K562 (cell line): ENCODE data around the gene LRRC74B. TPM values are rescaled to one million over a fixed set of nuclear protein-coding genes. Genes with fewer than 3 reads are reported as not detected.

Source experiments
- CHD2 ChIP-seq: IDR thresholded peaks from 2 replicates; pipeline ENCODE4 v1.6.1; 2011; ENCODE audit warnings: low read depth, low read length
- CSDE1 ChIP-seq, 2 experiments: fragments of 450-650 bp; IDR thresholded peaks; 2 replicates each; pipeline ENCODE4 v1.6.1; 2016; ENCODE audit warnings: mild to moderate bottlenecking in 1 of 2
- CXXC5 ChIP-seq: fragments of 250-450 bp; sonication (Bioruptor Pico); IDR thresholded peaks from 2 replicates; pipeline ENCODE4 v1.8.0; 2022; ENCODE audit warnings: inconsistent platforms, mild to moderate bottlenecking, moderate library complexity
- E2F4 ChIP-seq: sonication (generic); formaldehyde crosslinking; IDR thresholded peaks from 2 replicates; pipeline ENCODE4 v1.8.0; 2022; ENCODE audit warnings: mild to moderate bottlenecking, low read depth, missing genetic modification reagents
- ETS2 ChIP-seq: IDR thresholded peaks from 2 replicates; pipeline ENCODE4 v1.6.1; 2016; ENCODE audit warnings: borderline replicate concordance, missing genetic modification characterization, mild to moderate bottlenecking, moderate library complexity, missing compliant biosample characterization; ENCODE audit not compliant: poor library complexity, severe bottlenecking
- HDAC1 ChIP-seq, 2 experiments: fragments of 450-650 bp; IDR thresholded peaks; 2 replicates each; pipeline ENCODE4 v1.6.1; 2016 to 2017; ENCODE audit warnings: inconsistent platforms in 1 of 2, mild to moderate bottlenecking in 1 of 2, moderate library complexity in 1 of 2
- IRF9 ChIP-seq: fragments of 450-650 bp; IDR thresholded peaks from 2 replicates; pipeline ENCODE4 v1.6.1; 2016; ENCODE audit warnings: missing biosample characterization, missing genetic modification characterization
- KAT2B ChIP-seq: IDR thresholded peaks from one replicate; pipeline ENCODE4 v1.6.1; 2012; ENCODE audit warnings: low read depth, mild to moderate bottlenecking, control low read depth, inconsistent platforms, low read length, moderate library complexity
- PCBP1 ChIP-seq: fragments of 200-400 bp; formaldehyde crosslinking; IDR thresholded peaks from 2 replicates; pipeline ENCODE4 v1.6.1; 2018; ENCODE audit warnings: mild to moderate bottlenecking, low read depth, low read length; ENCODE audit not compliant: poor library complexity, severe bottlenecking
- PTBP1 ChIP-seq: fragments of 200-400 bp; formaldehyde crosslinking; IDR thresholded peaks from 2 replicates; pipeline ENCODE4 v1.6.1; 2017; ENCODE audit warnings: low read depth, low read length
- SMAD3 ChIP-seq: fragments of 450-650 bp; formaldehyde crosslinking; conservative IDR thresholded peaks from 2 replicates; pipeline ENCODE4 v1.4.0; 2020; ENCODE audit warnings: mild to moderate bottlenecking
- ZKSCAN1 ChIP-seq: fragments of 150-350 bp; IDR thresholded peaks from 2 replicates; pipeline ENCODE4 v1.6.1; 2016; ENCODE audit warnings: low read depth, low read length
- ZNF134 ChIP-seq: fragments of 250-450 bp; sonication (Bioruptor Pico); conservative IDR thresholded peaks from 2 replicates; pipeline ENCODE4 v1.4.0; 2020
- ZNF140 ChIP-seq: fragments of 250-450 bp; sonication (Bioruptor Pico); IDR thresholded peaks from 2 replicates; pipeline ENCODE4 v1.8.0; 2021; ENCODE audit warnings: moderate library complexity, mild to moderate bottlenecking, inconsistent platforms
- polyA plus RNA-seq, 8 experiments: library from polyadenylated mRNA; depleted of rRNA in 4 of 8; stranded (reverse) in 5 of 8; unstranded in 3 of 8; fragments of >200 nt; fragmentation: Nextera tagmentation in 2 of 8; fragmentation: Illumina TruSeq in 1 of 8; extraction: Ambion mirVana in 2 of 8; extraction: Trizol in 1 of 8; gene quantifications; 2 replicates each; pipeline versions ENCODE4 v1.2.1 to v1.2.3, GENCODE V29; 2011 to 2014; ENCODE audit warnings: inconsistent platforms in 1 of 8, missing spikeins in 1 of 8
- total RNA-seq, 7 experiments: library from RNA; depleted of rRNA in 6 of 7; stranded (reverse); fragments of >200 nt in 6 of 7; fragmentation: Illumina TruSeq in 2 of 7; extraction: Trizol in 2 of 7; gene quantifications; 2 replicates each; pipeline versions ENCODE4 v1.2.1 to v1.2.3, GENCODE V29; 2011 to 2021; ENCODE audit warnings: low replicate concordance in 1 of 7
- TF ChIP-seq, protein P1 (sequence below): fragments of 250-450 bp; sonication (Bioruptor Pico); IDR thresholded peaks from 2 replicates; pipeline ENCODE4 v1.9.0; 2021; ENCODE audit warnings: mild to moderate bottlenecking, inconsistent platforms
- TF ChIP-seq, protein P2 (sequence below): fragments of 450-650 bp; formaldehyde crosslinking; IDR thresholded peaks from 2 replicates; pipeline ENCODE4 v1.4.0; 2022; ENCODE audit warnings: missing genetic modification characterization
- TF ChIP-seq, protein P3 (sequence below): fragments of 450-650 bp; formaldehyde crosslinking; IDR thresholded peaks from 2 replicates; pipeline ENCODE4 v1.4.0; 2020; ENCODE audit warnings: mild to moderate bottlenecking, moderate library complexity
- TF ChIP-seq, protein P4 (sequence below), 2 experiments: fragments of 450-650 bp in 1 of 2; sonication (generic) in 1 of 2; formaldehyde crosslinking in 1 of 2; IDR thresholded peaks in 1 of 2; conservative IDR thresholded peaks in 1 of 2; 2 replicates each; pipeline versions ENCODE4 v1.6.1 to v1.8.1; 2016 to 2023; ENCODE audit warnings: mild to moderate bottlenecking in 2 of 2, moderate library complexity in 2 of 2, inconsistent platforms in 1 of 2, missing genetic modification reagents in 1 of 2

LRRC74B gene
- total and polyA plus RNA-seq, 9 of the 15 experiments (the other 6 are each of a cell fraction or from before 2014, with no cell fraction given), result not detected

- TF ChIP-seq ZNF134, result peak; percentile 76
- no peak for TF ChIP-seq HDAC1 (IDR thresholded peaks at IDR 0.05)
- TF ChIP-seq E2F4 (CRISPR knock-in tag), result no peak
- 0 out of 2 replicates have a peak, but pooled peaks have one; percentile 19 for TF ChIP-seq PTBP1
- TF ChIP-seq KAT2B, result no peak
- no peak for TF ChIP-seq ZNF140 (CRISPR knock-in tag)
- no peak for TF ChIP-seq CSDE1 (IDR thresholded peaks at IDR 0.05)
- no peak for TF ChIP-seq PCBP1
- TF ChIP-seq, protein P1, sequence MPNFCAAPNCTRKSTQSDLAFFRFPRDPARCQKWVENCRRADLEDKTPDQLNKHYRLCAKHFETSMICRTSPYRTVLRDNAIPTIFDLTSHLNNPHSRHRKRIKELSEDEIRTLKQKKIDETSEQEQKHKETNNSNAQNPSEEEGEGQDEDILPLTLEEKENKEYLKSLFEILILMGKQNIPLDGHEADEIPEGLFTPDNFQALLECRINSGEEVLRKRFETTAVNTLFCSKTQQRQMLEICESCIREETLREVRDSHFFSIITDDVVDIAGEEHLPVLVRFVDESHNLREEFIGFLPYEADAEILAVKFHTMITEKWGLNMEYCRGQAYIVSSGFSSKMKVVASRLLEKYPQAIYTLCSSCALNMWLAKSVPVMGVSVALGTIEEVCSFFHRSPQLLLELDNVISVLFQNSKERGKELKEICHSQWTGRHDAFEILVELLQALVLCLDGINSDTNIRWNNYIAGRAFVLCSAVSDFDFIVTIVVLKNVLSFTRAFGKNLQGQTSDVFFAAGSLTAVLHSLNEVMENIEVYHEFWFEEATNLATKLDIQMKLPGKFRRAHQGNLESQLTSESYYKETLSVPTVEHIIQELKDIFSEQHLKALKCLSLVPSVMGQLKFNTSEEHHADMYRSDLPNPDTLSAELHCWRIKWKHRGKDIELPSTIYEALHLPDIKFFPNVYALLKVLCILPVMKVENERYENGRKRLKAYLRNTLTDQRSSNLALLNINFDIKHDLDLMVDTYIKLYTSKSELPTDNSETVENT (CRISPR knock-in tag), result 0 out of 2 replicates have a peak, but pooled peaks have one; percentile 41
- TF ChIP-seq IRF9 (tag), result no peak
- TF ChIP-seq, protein P2, sequence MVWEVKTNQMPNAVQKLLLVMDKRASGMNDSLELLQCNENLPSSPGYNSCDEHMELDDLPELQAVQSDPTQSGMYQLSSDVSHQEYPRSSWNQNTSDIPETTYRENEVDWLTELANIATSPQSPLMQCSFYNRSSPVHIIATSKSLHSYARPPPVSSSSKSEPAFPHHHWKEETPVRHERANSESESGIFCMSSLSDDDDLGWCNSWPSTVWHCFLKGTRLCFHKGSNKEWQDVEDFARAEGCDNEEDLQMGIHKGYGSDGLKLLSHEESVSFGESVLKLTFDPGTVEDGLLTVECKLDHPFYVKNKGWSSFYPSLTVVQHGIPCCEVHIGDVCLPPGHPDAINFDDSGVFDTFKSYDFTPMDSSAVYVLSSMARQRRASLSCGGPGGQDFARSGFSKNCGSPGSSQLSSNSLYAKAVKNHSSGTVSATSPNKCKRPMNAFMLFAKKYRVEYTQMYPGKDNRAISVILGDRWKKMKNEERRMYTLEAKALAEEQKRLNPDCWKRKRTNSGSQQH (CRISPR knock-in tag), result peak; percentile 93
- TF ChIP-seq CXXC5, result peak; percentile 20
- TF ChIP-seq SMAD3 (CRISPR knock-in tag), result peak; percentile 63
- TF ChIP-seq ZKSCAN1, result peak; percentile 52; the same call in 1 of the 2 replicates
- no peak for TF ChIP-seq ETS2
- TF ChIP-seq, protein P3, sequence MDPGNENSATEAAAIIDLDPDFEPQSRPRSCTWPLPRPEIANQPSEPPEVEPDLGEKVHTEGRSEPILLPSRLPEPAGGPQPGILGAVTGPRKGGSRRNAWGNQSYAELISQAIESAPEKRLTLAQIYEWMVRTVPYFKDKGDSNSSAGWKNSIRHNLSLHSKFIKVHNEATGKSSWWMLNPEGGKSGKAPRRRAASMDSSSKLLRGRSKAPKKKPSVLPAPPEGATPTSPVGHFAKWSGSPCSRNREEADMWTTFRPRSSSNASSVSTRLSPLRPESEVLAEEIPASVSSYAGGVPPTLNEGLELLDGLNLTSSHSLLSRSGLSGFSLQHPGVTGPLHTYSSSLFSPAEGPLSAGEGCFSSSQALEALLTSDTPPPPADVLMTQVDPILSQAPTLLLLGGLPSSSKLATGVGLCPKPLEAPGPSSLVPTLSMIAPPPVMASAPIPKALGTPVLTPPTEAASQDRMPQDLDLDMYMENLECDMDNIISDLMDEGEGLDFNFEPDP (CRISPR knock-in tag), result peak; percentile 4; the same call in 1 of the 2 replicates
- TF ChIP-seq, protein P4, sequence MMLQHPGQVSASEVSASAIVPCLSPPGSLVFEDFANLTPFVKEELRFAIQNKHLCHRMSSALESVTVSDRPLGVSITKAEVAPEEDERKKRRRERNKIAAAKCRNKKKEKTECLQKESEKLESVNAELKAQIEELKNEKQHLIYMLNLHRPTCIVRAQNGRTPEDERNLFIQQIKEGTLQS (IDR thresholded peaks at IDR 0.05), result no peak
- TF ChIP-seq, protein P4 (CRISPR knock-in tag; conservative IDR thresholded peaks at IDR 0.05), result no peak
- 0 out of 2 replicates have a peak, but pooled peaks have one; percentile 18 for TF ChIP-seq CHD2
These were observed 30.9 kb upstream of the LRRC74B start, which contains the start of gene P2RX6 (continued) for GRCh38 chr22:21014726-21015465.
